GM12892 (cell line): ENCODE measurements around the gene CRHBP.

Experiments
- POLR2A ChIP-seq: IDR thresholded peaks from 2 replicates; pipeline ENCODE4 v1.6.1; 2011; ENCODE audit warnings: low read depth, low read length, control low read depth
- POLR2AphosphoS5 ChIP-seq: IDR thresholded peaks from 2 replicates; pipeline ENCODE4 v1.6.1; 2011; ENCODE audit warnings: low read depth, low read length, control low read depth

GRCh38 chr5:76927961-76928360, 24.9 kb upstream of the CRHBP start:
- TF ChIP-seq POLR2A: no peak
- TF ChIP-seq POLR2AphosphoS5: no peak
